HG03139 (cell line): Measurements from ENCODE around the gene AKT3.
A peak's percentile ranks its signal among the peaks of the same experiment; 100 is the strongest.

Experiments
- ATAC-seq: cut with Tn5 transposase; IDR thresholded peaks from one replicate; pipeline ENCODE4 v1.9.1; 2021; ENCODE audit not compliant: unreplicated experiment

AKT3 gene

DNA sequence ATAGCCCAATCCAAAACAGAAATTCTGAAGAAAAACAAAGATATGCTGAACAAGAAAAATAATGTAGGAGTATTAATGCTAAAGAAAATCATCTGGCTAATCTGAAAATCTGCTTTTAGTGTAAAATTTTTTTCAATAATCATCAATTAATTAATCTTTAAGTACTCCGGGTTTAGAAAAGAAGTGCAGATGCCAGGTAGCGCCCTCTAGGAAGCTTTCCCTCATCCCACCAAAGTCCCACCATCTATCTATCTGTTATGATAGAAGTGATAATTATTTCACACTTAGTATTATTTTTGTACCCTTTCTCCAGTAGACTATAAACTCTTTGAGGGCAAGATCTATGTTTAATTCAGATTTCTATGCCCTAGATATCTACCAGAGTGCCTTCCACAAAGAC is 240.3 kb downstream of the AKT3 start:
- ATAC-seq = no peak

DNA sequence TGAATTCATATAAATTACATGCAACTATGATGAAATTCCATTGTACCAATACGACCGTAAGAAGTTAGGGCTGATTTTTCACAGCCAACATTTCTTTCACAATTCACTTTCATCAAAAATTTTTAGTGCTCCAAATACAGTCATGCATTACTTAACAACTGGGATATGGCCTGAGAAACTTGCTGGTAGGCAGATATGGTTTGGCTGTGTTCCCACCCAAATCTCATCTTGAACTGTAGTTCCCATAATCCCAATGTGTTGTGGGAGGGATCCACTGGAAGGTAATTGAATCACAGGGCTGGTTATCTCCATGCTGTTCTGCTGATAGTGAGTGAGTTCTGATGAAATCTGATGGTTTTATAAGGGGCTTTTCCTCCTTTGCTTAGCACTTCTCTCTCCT is 244.4 kb downstream of the AKT3 start:
- no peak for ATAC-seq

DNA sequence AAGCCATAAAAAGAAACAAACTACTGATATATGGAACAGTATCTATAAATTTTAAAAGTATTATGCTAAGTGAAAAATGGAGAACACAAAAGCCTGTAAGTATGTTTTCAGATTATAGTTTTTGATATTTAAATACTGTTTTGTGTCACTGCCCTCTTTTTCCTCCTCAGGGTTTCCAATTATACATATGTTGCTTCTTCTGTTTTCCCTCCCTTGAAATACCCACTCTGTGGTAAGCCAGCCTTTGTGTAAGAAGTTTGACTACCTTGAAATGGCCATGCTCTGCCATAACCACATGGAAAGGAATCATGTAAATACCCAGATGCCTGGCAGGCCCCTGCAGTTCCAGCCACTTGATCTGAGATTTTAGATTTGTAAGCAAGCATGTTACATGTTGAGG is 248.3 kb downstream of the AKT3 start:
- ATAC-seq = no peak

DNA sequence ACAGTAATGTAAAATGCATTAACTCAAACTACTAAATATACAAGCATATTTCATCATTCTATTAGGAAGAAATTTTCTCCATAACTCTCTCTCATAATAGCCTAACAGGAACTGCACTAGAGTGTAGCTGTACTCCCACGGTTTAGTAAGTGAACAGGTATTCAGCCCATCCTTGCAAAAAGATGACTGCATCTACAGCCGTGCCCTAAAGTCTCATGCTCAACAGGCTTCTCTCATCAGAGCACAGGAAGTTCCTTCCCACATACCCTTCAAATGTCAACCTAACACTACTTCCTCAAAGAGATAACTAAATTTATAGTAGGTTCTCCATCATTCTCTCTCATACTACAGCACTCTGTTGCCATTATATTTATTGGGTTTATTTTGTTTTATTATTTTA is 251.6 kb downstream of the AKT3 start:
- peak; percentile 56 for ATAC-seq

DNA sequence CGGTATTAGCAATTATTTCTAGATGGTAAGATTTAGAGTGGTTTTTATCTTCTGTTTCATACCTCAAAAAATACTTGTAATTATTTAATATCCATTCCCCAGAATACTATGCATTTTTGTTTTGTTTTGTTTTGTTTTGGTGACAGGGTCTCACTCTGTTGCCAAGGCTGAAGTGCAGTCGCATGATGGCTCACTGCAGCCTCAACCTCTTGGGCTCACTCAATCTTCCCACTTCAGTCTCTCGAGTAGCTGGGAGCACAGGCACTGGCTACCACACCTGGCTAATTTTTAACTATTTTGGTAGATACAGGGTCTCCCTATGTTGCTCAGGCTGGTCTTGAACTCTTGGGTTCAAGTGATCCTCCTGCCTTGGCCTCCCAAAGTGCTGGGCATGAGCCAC is 252.7 kb downstream of the AKT3 start:
- no peak for ATAC-seq

DNA sequence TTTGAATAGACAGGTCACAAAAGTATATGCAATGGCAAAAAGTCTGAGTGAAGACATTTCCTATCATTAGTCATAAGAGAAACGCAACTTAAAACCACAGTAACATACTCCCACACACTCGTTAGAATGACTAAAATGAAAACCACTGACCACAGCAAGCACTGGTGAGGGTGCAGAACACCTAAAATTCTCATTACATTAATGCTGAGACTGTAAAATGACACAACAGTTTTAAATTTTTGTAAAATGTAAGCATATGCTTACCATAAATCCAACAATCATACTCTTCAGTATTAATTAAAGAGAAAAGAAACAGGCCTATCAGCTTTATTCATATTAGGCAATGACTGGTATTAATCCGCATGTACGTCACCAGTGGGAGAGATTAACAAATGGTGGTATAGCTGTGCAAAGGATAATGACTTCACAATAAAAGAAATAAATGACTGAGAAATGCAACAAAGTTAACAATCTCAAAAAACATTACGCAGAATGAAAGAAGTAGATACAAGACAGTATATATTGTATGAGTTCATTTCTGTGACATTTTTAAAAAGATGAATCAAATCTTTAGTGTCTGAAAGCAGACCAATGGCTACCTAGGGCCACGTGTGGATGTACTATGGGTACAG is 253.5 kb downstream of the AKT3 start:
- peak; percentile 97 for ATAC-seq

DNA sequence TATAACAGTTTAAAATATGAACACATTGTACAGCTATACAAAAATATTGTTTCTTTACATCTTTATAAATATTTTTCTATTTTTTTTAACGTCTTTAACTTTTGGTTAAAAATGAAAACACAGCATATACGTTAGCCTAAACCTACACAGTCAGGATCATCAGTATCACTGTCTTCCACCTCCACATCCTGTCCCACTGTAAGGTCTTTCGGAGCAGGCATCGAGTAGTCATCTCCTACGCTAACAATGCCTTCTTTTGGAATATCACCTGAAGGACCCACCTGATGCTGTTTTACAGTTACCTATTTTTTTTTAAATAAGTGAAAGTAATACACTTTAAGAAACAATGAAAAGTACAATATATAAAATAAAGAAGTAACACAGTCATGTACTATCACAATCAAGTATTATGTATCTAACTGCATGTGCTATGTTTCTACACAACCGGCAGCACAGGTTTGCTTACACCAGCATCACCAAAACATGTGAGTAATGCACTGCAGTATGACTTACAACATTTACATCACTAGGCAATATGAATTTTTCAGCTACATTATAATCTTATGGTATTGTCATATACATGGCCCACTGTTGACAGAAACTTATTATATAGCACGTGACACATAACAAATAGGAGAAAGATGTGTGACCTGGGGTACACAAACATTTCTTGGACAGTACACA is 254.4 kb downstream of the AKT3 start:
- peak; percentile 5 for ATAC-seq

DNA sequence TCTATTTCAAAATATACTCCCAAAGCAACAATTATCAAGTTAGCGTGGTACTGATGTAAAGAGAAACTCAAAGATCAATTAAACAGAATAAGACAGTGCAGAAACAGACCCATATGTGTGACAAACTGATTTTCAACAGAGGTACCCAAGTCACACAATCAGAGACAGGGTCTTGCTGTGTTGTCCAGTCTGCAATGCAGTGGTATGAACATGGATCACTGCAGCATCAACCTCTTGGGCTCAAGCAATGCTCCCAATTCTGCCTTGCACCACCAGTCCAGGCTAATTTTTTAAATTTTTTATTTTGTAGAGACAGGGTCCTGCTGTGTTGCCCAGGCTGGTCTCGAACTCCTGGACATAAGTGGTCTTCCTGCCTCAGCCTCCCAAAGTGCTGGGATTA is 255.6 kb downstream of the AKT3 start:
- no peak for ATAC-seq

DNA sequence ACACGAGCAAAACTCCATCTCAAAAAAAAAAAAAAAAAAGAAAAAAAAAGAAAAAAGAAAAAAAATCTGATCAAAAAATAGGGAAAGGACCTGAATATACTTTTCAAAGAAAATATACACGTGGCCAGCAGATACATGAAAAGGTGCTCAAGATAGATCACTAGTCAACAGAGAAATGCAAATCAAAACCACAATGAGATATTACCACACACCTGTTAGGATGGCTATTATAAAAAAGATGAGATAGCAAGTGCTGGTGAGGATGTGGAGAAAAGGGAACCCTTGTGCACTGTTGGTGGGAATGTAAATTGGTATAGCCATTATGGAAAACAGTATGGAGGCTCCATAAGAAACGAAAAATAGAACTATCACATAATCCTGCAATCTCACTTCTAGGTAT is 260.8 kb downstream of the AKT3 start:
- ATAC-seq = peak; percentile 66

DNA sequence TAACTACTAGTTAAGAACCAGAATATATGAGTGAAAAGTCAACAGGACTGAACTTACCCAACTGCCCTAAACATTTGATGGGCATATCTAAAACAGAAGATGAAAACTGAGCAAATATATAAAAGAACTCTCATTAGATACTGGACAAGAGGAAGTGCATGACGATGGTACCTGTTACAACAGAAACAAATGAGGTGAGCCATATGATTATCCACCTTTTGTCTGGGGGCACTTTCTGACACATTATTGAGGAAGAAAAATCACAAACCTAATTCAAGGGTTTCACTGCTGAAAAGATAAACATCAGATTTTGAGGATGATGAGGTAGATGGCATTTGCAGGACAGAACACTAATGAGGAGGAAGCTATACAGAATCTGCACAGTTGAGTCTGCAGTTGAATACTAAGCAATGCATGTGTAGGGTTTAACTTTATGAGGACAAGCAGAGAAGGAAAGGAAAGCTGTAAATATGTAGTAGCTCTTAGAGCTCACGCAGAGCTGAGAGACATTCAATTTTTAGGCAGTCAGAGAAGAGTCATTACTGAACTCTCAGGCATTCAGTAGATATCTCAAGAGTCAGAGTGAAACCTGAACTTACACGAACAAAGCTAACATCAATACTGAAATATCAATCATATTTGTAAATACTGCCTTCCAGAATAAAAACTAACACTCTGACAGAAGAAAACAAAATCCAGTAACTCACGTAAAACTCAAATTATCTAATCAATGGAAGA is 262.1 kb downstream of the AKT3 start:
- peak; percentile 89 for ATAC-seq

DNA sequence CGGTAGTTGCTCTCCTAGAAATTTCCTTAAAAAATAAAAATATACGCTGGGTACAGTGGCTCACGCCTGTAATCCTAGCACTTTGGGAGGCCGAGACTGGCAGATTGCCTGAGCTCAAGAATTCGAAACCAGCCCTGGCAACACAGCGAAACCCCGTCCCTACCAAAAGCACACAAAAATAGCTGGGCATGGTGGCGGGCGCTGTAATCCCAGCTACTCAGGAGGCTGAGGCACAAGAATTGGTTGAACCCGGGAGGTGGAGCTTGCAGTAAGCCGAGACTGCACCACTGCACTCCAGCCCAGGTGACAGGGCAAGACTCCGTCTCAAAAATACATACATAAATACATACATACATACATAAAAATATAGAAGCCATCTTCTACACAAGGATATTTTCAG is 262.8 kb downstream of the AKT3 start:
- ATAC-seq = no peak

DNA sequence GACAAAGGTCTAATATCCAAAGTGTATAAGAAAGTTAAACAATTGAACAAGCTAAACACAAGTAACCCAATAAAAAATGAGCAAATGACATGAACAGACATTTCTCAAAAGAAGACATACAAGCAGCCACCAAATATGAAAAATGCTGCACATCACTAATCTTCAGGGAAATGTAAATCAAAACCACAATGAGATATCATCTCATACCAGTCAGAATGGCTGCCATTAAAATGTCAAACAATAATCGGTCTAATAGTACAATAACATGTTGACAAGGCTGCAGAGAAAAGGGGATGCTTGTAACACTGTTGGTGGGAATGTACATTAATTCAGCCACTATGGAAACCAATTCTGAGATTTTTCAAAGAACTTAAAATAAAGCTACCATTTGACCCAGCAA is 264.1 kb downstream of the AKT3 start:
- no peak for ATAC-seq

DNA sequence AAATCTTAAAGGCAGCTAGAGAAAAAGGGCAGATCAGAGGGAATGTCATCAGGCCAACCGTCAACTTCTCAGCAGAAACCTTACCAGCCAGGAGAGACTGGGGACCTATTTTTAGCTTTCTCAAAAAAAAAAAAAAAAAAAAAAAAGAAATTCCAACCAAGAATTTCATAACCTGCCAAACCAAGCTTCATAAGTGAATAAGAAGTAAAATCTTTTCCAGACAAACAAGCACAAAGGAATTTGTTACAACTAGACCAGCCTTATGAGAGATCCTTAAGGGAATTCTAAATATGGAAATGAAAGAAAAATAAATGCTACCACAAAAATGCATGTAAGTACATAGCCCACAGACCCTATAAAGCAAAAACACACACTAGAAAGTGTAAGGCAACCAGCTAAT is 267.7 kb downstream of the AKT3 start:
- ATAC-seq = no peak

DNA sequence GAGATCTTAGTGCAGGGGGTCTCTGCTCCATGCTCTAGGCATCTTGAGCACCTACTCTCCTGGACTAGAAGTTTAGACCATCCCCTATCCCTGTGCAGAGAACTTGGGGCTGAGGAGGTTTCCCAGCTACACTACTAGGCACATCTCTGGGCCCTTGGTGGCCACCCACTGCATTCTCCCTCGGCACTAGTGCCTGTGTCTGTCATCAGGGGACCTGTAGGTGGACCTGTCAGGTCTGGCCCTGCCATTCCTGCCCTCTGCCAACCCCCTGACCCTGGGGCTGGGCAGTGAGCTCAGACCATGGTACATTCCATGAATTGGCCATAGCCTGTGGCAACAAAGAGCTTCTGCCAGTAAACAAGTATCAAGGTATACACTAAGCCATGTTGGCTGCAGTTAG is 269.1 kb downstream of the AKT3 start:
- ATAC-seq = no peak

DNA sequence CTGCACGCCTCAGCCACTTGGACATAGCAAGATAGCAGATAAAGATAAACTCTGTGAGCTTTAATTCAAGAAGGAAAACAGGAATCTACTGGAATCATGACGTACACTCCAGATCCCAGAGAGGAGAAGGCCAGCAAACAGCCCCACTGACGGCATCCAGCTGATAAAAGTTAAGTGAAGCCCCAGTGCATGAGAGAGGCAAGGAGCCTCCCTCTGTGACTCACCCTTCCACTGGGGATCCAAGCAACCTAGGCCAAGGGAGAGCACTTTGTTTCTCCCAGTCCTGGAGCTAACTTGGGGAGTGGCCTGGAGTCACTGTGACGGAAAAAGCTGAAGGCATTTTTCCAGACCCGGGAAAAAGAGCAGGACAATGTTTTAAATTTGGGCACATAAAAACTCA is 270.0 kb downstream of the AKT3 start:
- ATAC-seq = no peak

DNA sequence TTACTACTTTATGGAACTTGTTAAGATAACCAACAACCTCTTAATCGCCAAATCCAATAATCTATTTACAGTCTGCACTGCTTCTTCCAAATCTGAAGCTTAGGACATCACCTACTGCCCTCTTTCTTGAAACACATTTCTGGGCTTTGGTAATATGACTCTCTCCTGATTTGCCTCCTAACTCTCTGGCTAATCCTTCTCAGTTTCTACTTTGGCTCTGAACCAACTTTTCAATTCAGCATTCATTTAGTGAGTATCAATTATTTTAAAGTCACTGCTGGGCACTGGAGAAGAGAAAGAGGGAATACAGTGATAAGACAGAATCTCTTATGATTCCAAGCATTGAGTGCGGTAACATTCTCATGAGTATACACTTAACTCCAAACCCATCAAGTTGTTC is 275.0 kb downstream of the AKT3 start:
- no peak for ATAC-seq

DNA sequence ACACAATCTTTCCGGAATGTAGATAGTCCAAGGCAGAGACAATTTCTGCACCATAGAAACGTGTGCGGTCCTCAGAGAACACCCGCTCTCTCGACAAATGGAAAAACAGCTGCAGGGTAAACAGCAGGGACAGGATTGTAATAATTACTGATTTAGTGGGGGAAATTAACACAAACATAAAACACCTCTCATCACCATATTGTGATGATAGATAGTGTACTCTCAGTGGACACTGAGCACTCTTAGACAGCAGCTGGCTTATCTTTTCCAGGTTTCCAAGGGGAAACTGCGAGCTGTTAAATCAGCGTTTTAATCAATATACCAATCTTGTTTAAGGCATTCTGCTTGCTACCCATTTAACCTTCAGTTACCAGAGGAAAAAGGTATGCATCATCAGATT is 277.1 kb downstream of the AKT3 start:
- no peak for ATAC-seq

DNA sequence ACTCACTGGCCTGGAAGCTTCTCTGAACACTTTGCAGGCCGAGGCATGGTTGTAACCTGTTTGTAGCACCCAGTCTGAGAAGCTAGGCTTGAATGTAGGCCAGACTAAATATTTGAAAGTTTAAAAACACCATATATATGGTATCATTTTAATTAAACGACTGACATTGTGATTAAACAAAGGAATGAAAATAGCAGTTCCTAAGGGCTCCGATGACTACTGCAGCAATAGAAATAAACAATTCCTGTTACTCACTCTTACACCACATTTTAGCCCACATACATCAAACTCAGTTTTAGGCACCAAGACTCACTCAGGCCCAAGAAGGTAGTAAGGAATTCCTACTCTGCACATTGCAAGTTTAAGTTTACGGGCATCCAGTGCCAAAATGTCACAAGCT is 281.2 kb downstream of the AKT3 start:
- no peak for ATAC-seq

DNA sequence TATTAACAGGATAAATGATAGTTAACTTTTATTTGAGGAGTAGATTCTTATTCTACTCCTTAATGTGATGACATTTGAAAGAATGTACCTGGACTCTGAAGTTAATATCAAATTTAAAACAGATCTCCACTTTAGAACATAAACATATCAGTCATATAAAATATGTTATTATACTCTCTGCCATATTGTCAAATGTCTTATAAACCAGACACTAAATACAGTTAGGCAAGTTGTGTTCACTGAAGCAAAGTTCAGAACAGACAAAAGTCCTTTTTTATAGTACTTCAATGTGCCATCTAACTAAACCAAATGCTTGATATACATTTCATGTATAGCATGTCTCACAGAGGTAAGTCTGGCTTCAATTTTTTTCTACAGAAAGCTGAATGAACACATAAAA is 285.2 kb downstream of the AKT3 start:
- ATAC-seq = no peak

DNA sequence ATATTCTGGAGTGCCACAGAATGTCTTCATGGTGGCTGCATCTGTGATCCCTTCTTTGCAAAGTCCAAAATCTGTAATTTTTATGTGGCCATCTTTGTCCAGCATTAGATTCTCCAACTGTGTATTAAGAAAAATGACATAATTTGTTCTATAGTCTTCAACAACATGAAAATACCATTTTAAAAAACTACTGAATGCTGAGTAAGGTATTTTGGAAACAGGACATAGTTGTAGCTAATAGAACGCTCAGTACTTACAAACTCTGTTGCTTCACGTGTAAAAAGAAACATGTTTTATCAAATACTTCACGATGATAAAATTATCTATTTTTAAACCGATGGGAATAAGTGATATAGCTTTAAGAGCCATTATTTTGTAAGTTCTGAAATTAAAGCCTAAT is 286.3 kb downstream of the AKT3 start:
- ATAC-seq = no peak

DNA sequence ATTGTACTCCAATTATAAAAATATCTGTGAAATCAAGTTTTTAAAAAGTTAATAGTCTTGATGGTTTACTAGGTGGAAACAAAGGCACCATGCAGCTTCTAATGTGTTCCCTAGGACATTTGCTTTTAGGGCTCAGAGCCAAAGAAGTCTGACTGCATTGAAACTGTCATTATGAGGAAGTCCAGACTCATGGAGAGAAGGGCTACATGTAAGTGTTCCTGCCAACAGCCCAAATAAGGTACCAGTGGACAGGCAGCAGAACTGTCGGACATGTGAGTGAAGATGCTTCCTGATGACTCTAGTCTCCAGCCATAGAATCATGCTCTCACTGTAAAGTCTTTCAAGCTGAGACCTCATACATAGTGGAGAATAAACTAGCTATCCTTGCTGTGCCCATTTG is 287.6 kb downstream of the AKT3 start:
- ATAC-seq = no peak

DNA sequence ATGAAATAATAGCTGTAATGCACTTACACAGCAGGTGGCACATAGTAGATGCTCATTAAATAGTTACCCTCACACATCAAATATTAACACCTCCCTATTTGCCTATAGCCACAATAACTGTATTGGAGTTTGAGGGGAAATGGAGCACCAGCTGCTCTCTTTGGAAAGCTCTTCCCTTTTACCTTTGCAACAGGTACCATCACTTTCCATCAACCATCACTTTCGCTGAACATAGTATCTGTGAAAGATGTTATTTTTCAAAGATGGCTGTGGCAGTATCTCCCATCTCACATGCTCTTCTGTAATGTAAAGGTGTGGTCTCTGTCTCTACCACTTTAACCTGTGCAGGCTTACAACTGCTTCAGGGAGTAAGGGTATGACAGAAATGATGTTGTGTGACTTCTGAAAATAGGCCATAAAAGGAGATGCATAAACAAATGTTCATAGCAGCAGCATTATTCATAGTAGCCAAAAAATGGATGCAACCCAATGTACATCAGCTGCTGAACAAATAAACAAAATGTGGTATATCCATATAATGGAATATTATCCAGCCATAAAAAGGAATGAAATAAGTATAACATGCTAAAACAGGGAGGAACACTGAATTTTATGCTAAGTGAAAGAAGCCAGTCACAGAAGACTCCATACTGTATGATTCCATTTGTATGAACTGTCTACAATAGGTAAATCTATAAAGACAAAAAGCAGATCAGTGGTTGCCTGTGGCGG is 288.3 kb downstream of the AKT3 start:
- ATAC-seq = no peak
